GM18508 (cell line): ENCODE measurements around the gene CDC42BPA.

Experiments
- ATAC-seq: cut with Tn5 transposase; IDR thresholded peaks from one replicate; pipeline ENCODE4 v1.9.1; 2021; ENCODE audit warnings: moderate number of reproducible peaks; ENCODE audit not compliant: insufficient read depth, unreplicated experiment

The CDC42BPA gene

DNA sequence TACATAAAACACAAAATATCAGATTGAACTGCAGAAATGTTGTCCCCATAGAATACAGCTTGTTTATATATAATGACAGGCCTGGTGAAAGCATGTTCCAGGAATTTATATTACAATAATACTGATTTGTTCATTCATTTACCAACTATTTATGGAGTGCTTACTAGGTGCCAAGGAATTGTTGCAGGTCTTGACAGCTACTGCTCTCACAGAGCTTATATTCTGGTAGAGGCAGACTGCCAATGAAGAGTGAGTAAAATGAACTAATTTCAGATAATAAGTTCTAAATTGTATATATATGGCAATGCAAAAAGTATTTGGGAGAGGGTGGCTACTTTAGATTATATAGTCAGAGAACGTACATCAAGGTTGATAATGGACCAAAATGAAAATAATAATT is 226.2 kb downstream of the CDC42BPA start:
- no peak for ATAC-seq

GRCh38 chr1:227086636-227087035 is 231.7 kb downstream of the CDC42BPA start:
- ATAC-seq: no peak

DNA sequence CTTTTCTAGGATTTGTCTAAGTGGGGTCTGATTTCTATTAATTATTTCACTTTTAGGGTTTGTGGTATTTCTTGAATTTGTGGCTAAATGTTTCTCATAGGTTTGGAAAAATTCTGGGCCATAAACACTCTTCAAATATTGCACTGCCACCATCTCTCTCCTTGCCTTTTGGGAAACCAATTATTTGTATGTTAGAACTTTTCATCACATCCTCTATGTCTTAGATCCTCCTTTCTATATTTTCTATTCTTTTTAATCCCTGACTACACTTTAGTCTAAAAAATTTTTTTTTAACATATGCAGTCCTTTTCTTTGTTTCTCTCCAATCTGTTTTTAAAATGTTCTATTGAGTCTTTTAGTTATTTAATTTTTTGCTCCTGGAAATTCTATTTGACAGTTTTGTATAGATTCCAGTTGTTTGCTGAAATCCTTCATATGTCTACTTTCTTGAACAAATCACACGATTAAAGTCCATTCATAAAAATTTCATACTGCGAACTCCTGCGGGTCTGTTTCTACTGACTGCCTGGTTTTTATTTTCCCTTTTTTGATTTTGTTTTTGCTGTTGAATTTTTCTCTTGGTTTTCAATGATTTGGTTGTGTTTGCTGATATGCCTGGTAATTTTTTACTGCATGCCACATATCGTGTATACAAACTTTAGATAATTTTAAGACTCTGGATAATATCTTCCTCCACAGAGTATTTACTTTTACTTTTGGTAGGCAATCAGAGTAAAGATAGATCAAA is 235.1 kb downstream of the CDC42BPA start:
- no peak for ATAC-seq

GRCh38 chr1:227077783-227078182 is 240.5 kb downstream of the CDC42BPA start:
- ATAC-seq: no peak

DNA sequence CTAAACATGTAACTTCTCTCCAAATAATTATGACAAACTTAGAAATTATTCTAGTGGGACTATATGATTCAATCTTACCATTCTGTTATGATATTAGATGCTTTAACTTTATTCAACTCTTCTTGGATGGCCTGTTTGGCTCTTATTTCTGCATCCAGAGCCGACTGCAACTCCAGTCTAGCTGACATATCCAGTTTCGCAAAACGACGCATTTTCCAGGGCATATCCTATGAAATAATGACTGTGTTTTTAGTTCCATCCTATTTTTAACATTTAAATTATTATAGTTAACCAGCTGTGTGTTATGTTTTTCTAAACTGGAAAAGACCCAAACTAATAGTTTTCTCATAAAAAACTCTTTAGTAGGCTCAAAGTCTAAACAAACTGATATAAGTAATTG is 244.5 kb downstream of the CDC42BPA start:
- ATAC-seq: no peak

- no peak for ATAC-seq
Observed at GRCh38 chr1:227072991-227073390, 245.3 kb downstream of the CDC42BPA start.

- no peak for ATAC-seq
Observed at GRCh38 chr1:227071895-227072587, 246.3 kb downstream of the CDC42BPA start.

DNA sequence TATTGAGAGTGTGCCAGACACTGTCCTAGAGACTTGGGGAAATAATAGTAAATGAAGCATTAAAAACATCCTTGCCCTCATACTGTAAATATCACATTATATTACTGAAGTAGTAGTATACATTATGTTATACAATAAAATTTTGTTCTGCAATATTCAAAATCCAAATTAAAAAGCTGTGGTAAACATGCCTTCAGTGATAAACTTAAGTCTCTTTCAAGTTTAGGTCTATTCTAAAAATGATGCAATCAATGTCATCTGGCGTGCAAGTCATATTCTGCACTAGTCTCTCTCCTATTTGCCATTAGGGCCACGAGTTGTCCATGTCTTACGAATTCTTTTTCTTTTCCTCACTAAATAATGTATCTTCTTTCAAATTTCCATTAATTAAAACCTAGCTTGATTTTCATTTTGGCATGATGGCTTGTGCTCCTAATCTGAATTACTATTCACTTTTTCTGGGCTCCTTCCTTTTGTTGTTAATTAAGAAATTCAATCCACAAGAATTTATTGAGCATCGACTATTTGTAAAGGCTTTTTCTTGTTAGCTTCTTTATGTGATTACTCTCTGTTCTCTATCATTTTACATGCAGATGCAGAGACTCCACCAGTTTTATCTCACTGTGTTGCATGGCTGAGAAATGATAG is 247.5 kb downstream of the CDC42BPA start:
- no peak for ATAC-seq

GRCh38 chr1:227069490-227069889 is 248.8 kb downstream of the CDC42BPA start:
- ATAC-seq: no peak

GRCh38 chr1:227068883-227069282 is 249.4 kb downstream of the CDC42BPA start:
- ATAC-seq: no peak

GRCh38 chr1:227066999-227067398 is 251.3 kb downstream of the CDC42BPA start:
- ATAC-seq: no peak

DNA sequence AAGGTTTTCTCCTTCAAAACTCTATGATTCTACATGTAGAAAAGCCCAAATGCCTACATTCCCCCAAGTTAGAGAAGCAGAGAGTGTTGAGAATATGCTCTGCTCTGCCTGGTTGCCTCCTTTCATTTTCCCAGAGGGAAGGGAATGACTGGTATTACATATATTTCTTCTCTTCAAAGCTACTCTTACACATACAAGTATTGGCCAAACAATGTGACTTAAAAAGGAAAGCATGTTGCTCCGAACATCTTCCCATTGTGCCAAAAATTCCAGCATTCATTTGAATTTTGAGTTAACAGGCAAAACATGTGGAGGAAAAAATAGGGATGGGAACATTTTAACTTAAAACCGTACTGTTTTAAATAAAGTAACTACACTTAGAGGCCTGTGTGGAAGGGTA is 253.0 kb downstream of the CDC42BPA start:
- no peak for ATAC-seq

DNA sequence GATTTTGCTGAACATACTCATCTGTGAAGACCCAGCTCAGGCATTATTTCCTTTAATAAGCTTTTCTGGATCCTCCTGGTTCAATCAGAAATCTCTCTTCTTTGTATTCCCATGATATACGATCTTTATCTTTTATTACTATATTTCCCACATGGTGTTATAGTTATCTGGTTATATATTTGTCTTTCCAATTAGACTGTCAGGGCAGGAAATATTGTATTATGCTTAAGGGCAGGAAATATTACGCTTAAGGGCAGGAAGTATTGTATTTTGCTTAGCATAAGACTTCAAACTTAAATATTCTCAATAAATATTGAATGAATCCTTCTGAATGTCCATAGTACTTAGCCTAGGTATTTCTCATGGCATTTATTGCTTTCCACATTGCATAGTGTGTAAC is 256.0 kb downstream of the CDC42BPA start:
- no peak for ATAC-seq

- no peak for ATAC-seq
Observed at GRCh38 chr1:227059076-227059475, 259.2 kb downstream of the CDC42BPA start.

DNA sequence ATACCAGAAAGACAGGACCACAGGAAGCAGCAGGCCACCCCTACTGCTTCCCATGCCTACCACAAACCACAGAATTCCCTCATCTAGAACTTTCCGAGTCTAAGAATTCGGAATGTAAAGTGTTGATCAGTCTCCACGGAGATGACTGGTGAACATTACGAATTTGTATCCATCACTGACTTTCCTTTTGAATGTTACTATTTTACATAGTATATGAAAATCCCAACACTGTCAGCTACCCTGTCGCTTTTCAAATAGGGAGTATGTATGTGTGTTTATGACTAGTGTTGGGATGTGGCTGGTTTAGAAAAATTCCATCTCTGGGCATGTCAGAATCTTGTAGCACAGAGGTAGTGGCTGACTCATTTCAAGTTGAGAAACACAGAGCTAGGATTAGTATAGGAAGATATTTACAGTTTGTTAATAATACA is 260.0 kb downstream of the CDC42BPA start:
- ATAC-seq: no peak

DNA sequence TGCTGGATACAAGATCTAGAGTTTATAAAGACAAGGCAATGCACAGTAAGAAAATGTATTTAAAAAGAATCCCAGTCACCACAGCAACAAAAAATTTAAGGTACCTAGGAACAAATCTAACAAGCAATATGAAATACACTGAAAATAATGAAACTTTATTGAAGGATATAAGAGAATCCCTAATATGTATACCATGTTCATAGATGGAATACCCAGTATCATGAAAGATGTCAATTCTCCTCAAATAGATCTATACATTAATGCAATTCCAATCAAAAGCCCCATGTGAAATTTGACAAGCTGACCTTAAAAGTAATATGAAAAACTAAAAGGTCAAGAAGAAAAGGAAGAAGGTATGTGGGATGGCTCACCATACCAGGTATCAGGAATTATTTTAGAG is 269.0 kb downstream of the CDC42BPA start:
- ATAC-seq: no peak

GRCh38 chr1:227043755-227044154 is 274.5 kb downstream of the CDC42BPA start:
- ATAC-seq: no peak

DNA sequence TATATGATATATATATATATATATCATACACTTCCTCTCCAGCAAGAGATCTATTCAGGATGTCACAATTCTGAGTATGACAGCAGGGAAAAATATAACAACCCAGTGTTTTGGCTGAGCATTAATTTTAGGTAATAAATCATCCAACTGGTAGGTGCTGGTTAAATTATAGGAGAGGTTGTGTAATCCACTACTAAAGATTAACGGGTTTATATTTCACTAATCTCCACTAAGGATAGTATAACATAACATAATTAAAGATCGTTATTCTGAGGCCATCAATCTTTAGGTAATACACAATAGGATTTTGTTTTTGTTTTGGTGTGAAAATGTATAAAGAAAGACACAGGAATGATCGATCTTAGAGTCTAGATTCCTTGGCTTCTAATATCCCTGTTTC is 276.0 kb downstream of the CDC42BPA start:
- ATAC-seq: no peak

GRCh38 chr1:227038401-227038800 is 279.9 kb downstream of the CDC42BPA start:
- no peak for ATAC-seq

- no peak for ATAC-seq
Observed at GRCh38 chr1:227037121-227037520, 281.2 kb downstream of the CDC42BPA start.

GRCh38 chr1:227035316-227035715 is 283.0 kb downstream of the CDC42BPA start:
- ATAC-seq: no peak
